K562 (cell line): Measurements from ENCODE around the gene RFC5. TPM values are rescaled to one million over a fixed set of nuclear protein-coding genes. Genes with fewer than 3 reads are reported as not detected.

ENCODE experiments used
- CHCHD3 ChIP-seq: fragments of 250-450 bp; sonication (Bioruptor Pico); IDR thresholded peaks from 2 replicates; pipeline ENCODE4 v2.1.2; 2022; ENCODE audit warnings: mild to moderate bottlenecking
- GABPB2 ChIP-seq: fragments of 250-450 bp; sonication (Bioruptor Pico); conservative IDR thresholded peaks from 2 replicates; pipeline ENCODE4 v1.5.1; 2021; ENCODE audit warnings: mild to moderate bottlenecking
- KDM1A ChIP-seq, 2 experiments: fragments of 450-650 bp; IDR thresholded peaks; 2 replicates each; pipeline ENCODE4 v1.6.1; 2016; ENCODE audit warnings: mild to moderate bottlenecking in 2 of 2
- NCOR1 ChIP-seq: fragments of 450-650 bp; IDR thresholded peaks from 2 replicates; pipeline ENCODE4 v1.6.1; 2016; ENCODE audit warnings: mild to moderate bottlenecking, moderate library complexity
- PTTG1 ChIP-seq: fragments of 450-650 bp; IDR thresholded peaks from 2 replicates; pipeline ENCODE4 v1.6.1; 2016; ENCODE audit warnings: low read depth, mild to moderate bottlenecking, missing genetic modification characterization, missing compliant biosample characterization
- RAD21 ChIP-seq, 2 experiments: fragments of 250-450 bp in 1 of 2; fragments of 450-650 bp in 1 of 2; sonication (Bioruptor Pico) in 1 of 2; formaldehyde crosslinking in 1 of 2; IDR thresholded peaks in 1 of 2; conservative IDR thresholded peaks in 1 of 2; 2 replicates each; pipeline versions ENCODE4 v1.4.0 to v1.8.0; 2020 to 2022; ENCODE audit warnings: mild to moderate bottlenecking in 2 of 2, moderate library complexity in 1 of 2
- RUNX1 ChIP-seq: sonication (generic); IDR thresholded peaks from 2 replicates; pipeline ENCODE4 v1.6.1; 2016; ENCODE audit warnings: antibody characterized with exemption, low read depth
- TEAD1 ChIP-seq, 2 experiments: fragments of 450-650 bp in 1 of 2; sonication (generic) in 1 of 2; formaldehyde crosslinking; IDR thresholded peaks; 2 replicates each; pipeline versions ENCODE4 v1.4.0 to v1.8.0; 2020 to 2022; ENCODE audit warnings: mild to moderate bottlenecking in 2 of 2, missing genetic modification reagents in 1 of 2
- TEAD2 ChIP-seq: fragments of 450-650 bp; IDR thresholded peaks from 2 replicates; pipeline ENCODE4 v1.6.1; 2016; ENCODE audit warnings: missing genetic modification characterization, control low read depth, missing compliant biosample characterization
- ZNF175 ChIP-seq: fragments of 200-800 bp; sonication (Bioruptor generic); IDR thresholded peaks from 2 replicates; pipeline ENCODE4 v1.6.1; 2016; ENCODE audit warnings: low read depth, mild to moderate bottlenecking, missing genetic modification characterization, missing compliant biosample characterization
- ZNF197 ChIP-seq: fragments of 200-800 bp; sonication (Bioruptor generic); IDR thresholded peaks from 2 replicates; pipeline ENCODE4 v1.6.1; 2016; ENCODE audit warnings: low read depth, missing genetic modification characterization, missing compliant biosample characterization
- polyA plus RNA-seq, 8 experiments: library from polyadenylated mRNA; depleted of rRNA in 4 of 8; stranded (reverse) in 5 of 8; unstranded in 3 of 8; fragments of >200 nt; fragmentation: Nextera tagmentation in 2 of 8; fragmentation: Illumina TruSeq in 1 of 8; extraction: Ambion mirVana in 2 of 8; extraction: Trizol in 1 of 8; gene quantifications; 2 replicates each; pipeline versions ENCODE4 v1.2.1 to v1.2.3, GENCODE V29; 2011 to 2014; ENCODE audit warnings: inconsistent platforms in 1 of 8, missing spikeins in 1 of 8
- total RNA-seq, 7 experiments: library from RNA; depleted of rRNA in 6 of 7; stranded (reverse); fragments of >200 nt in 6 of 7; fragmentation: Illumina TruSeq in 2 of 7; extraction: Trizol in 2 of 7; gene quantifications; 2 replicates each; pipeline versions ENCODE4 v1.2.1 to v1.2.3, GENCODE V29; 2011 to 2021; ENCODE audit warnings: low replicate concordance in 1 of 7
- TF ChIP-seq, protein P1 (sequence below): fragments of 200-600 bp; sonication (generic); IDR thresholded peaks from one replicate; pipeline ENCODE4 v1.6.1; 2012; ENCODE audit warnings: mild to moderate bottlenecking, low read depth, low read length, inconsistent platforms
- TF ChIP-seq, protein P2 (sequence below): fragments of 250-450 bp; sonication (Bioruptor Pico); IDR thresholded peaks from 2 replicates; pipeline ENCODE4 v1.6.1; 2021; ENCODE audit warnings: mild to moderate bottlenecking
- TF ChIP-seq, protein P3 (sequence below): sonication (generic); formaldehyde crosslinking; IDR thresholded peaks from 2 replicates; pipeline ENCODE4 v1.8.0; 2022; ENCODE audit warnings: mild to moderate bottlenecking, missing genetic modification reagents

Gene RFC5
- total and polyA plus RNA-seq, 9 of the 15 experiments (the other 6 are each of a cell fraction or from before 2014, with no cell fraction given), result 61.8 to 189 (median 92.9) TPM

DNA sequence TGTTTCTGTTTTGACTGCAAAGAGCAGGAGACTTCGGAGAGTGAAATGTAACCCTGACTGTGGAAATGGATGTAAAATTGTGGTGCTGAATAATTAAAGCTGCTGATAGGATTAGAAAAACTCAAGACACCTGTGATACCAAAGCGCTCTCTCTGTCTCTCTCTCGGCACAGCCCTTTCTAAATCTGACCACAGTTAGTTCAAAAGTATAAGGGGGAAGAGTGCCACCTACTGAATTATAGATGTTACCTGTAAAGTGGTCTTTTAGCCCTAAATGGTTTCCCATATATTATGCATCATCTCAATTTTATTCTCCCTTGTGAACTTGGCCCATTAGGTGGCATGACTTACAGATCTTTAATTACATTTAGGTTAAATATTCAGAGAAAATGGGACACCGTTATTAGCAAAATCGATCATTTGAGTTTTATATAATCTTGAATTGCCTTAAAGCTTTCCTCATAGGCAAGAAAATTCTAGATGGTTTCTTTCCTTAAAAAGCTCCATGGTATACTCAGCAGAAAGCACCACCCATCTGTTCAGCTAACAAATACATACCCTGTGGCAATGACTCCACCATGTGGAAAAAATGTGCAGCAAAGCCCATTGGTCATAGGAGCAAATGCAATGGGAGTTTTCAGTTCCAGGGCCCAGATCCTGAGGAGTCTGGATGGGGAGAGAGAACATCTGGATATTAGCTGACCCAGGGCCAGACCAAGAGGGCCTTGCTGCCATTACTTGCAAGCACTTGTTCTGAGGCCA, 18.1 kb downstream of the RFC5 start (continued):
- TF ChIP-seq, protein P1, sequence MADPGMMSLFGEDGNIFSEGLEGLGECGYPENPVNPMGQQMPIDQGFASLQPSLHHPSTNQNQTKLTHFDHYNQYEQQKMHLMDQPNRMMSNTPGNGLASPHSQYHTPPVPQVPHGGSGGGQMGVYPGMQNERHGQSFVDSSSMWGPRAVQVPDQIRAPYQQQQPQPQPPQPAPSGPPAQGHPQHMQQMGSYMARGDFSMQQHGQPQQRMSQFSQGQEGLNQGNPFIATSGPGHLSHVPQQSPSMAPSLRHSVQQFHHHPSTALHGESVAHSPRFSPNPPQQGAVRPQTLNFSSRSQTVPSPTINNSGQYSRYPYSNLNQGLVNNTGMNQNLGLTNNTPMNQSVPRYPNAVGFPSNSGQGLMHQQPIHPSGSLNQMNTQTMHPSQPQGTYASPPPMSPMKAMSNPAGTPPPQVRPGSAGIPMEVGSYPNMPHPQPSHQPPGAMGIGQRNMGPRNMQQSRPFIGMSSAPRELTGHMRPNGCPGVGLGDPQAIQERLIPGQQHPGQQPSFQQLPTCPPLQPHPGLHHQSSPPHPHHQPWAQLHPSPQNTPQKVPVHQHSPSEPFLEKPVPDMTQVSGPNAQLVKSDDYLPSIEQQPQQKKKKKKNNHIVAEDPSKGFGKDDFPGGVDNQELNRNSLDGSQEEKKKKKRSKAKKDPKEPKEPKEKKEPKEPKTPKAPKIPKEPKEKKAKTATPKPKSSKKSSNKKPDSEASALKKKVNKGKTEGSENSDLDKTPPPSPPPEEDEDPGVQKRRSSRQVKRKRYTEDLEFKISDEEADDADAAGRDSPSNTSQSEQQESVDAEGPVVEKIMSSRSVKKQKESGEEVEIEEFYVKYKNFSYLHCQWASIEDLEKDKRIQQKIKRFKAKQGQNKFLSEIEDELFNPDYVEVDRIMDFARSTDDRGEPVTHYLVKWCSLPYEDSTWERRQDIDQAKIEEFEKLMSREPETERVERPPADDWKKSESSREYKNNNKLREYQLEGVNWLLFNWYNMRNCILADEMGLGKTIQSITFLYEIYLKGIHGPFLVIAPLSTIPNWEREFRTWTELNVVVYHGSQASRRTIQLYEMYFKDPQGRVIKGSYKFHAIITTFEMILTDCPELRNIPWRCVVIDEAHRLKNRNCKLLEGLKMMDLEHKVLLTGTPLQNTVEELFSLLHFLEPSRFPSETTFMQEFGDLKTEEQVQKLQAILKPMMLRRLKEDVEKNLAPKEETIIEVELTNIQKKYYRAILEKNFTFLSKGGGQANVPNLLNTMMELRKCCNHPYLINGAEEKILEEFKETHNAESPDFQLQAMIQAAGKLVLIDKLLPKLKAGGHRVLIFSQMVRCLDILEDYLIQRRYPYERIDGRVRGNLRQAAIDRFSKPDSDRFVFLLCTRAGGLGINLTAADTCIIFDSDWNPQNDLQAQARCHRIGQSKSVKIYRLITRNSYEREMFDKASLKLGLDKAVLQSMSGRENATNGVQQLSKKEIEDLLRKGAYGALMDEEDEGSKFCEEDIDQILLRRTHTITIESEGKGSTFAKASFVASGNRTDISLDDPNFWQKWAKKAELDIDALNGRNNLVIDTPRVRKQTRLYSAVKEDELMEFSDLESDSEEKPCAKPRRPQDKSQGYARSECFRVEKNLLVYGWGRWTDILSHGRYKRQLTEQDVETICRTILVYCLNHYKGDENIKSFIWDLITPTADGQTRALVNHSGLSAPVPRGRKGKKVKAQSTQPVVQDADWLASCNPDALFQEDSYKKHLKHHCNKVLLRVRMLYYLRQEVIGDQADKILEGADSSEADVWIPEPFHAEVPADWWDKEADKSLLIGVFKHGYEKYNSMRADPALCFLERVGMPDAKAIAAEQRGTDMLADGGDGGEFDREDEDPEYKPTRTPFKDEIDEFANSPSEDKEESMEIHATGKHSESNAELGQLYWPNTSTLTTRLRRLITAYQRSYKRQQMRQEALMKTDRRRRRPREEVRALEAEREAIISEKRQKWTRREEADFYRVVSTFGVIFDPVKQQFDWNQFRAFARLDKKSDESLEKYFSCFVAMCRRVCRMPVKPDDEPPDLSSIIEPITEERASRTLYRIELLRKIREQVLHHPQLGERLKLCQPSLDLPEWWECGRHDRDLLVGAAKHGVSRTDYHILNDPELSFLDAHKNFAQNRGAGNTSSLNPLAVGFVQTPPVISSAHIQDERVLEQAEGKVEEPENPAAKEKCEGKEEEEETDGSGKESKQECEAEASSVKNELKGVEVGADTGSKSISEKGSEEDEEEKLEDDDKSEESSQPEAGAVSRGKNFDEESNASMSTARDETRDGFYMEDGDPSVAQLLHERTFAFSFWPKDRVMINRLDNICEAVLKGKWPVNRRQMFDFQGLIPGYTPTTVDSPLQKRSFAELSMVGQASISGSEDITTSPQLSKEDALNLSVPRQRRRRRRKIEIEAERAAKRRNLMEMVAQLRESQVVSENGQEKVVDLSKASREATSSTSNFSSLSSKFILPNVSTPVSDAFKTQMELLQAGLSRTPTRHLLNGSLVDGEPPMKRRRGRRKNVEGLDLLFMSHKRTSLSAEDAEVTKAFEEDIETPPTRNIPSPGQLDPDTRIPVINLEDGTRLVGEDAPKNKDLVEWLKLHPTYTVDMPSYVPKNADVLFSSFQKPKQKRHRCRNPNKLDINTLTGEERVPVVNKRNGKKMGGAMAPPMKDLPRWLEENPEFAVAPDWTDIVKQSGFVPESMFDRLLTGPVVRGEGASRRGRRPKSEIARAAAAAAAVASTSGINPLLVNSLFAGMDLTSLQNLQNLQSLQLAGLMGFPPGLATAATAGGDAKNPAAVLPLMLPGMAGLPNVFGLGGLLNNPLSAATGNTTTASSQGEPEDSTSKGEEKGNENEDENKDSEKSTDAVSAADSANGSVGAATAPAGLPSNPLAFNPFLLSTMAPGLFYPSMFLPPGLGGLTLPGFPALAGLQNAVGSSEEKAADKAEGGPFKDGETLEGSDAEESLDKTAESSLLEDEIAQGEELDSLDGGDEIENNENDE, result no peak
- TF ChIP-seq, protein P2, sequence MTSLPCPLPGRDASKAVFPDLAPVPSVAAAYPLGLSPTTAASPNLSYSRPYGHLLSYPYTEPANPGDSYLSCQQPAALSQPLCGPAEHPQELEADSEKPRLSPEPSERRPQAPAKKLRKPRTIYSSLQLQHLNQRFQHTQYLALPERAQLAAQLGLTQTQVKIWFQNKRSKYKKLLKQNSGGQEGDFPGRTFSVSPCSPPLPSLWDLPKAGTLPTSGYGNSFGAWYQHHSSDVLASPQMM (CRISPR knock-in tag), result no peak
- TF ChIP-seq CHCHD3 (CRISPR knock-in tag), result no peak
- TF ChIP-seq ZNF175 (CRISPR knock-in tag), result no peak
- peak; percentile 72 to 92; a peak in 3 of 4 replicates for TF ChIP-seq TEAD1 (CRISPR knock-in tag; IDR thresholded peaks at IDR 0.05)
- peak in 1 of 2 experiments; percentile 42; a peak in 1 of 4 replicates for TF ChIP-seq RAD21 (CRISPR knock-in tag; conservative IDR thresholded peaks at IDR 0.05 in 1 of 2, IDR thresholded peaks at IDR 0.05 in 1 of 2)
- no peak for TF ChIP-seq NCOR1
- TF ChIP-seq PTTG1 (tag), result no peak
- no peak for TF ChIP-seq KDM1A (IDR thresholded peaks at IDR 0.05)
- TF ChIP-seq, protein P3, sequence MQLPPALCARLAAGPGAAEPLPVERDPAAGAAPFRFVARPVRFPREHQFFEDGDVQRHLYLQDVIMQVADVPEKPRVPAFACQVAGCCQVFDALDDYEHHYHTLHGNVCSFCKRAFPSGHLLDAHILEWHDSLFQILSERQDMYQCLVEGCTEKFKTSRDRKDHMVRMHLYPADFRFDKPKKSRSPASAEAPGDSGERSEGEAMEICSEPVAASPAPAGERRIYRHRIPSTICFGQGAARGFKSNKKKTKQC (CRISPR knock-in tag), result no peak
- TF ChIP-seq GABPB2 (CRISPR knock-in tag), result no peak
- TF ChIP-seq TEAD2, result peak; percentile 79
- TF ChIP-seq RUNX1, result no peak
- no peak for TF ChIP-seq ZNF197
